ENCODE measurements around the gene SPAG16.
"Not testable (repeated sequence)": the region's sequence is repeated elsewhere in the genome, so short reads cannot be mapped to it uniquely, and the experiment has no call there.

The SPAG16 gene

DNA sequence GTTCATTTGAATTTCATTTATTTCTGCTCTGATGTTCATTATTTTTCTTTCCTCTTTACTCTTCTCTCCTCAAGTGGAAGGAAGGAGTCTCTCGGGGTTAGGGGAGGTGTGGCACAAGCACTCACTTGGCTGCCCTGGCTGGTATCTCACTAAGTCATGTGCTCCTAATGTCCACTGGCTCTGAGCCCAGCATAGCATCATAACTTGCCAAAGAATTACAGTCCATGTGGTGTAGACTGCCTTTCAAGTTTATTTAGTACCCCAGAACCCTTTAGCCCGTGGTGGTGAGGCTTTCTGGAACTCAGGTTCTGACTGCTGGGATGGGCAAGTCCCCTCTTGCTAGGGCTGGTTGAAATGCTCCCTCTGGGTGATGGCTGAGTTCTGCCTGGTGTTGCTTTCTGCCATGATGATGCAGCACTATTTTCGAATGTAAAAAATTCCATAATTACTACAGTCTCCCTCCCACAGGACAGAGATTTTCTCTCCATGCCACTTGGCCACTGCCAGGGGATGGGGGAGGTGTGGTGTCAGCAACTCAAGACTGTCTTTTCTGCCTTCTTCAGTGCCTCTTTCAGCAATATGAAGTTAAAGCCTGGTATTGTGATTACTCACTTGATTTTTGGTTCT is 22.2 kb downstream of the SPAG16 start:
- TF ChIP-seq EZH2 (IDR thresholded peaks at IDR 0.05) (no peak), POLR2AphosphoS5 (IDR thresholded peaks at IDR 0.05; ENCODE audit: borderline replicate concordance, low read depth, low read length) (no peak), FOXP2 (optimal IDR thresholded peaks at IDR 0.05; ENCODE audit: control extremely low read depth, extremely low read length, insufficient read depth) (no peak)
- Histone ChIP-seq H3K36me3 (ENCODE audit: insufficient read depth, low read length) (no peaks in the 10 kb centered on the region), H3K9me3 (ENCODE audit: low read depth, low read length) (peaks cover 6% of the 10 kb centered on the region; the same call in 1 of the 2 replicates), H3K9ac (ENCODE audit: insufficient read length) (no peak overlapping the region), H3K4me3 (no peak overlapping the region), H3K27ac (no peak overlapping the region)
- DNase-seq (ENCODE audit: low read depth, low spot score) = no peak

DNA sequence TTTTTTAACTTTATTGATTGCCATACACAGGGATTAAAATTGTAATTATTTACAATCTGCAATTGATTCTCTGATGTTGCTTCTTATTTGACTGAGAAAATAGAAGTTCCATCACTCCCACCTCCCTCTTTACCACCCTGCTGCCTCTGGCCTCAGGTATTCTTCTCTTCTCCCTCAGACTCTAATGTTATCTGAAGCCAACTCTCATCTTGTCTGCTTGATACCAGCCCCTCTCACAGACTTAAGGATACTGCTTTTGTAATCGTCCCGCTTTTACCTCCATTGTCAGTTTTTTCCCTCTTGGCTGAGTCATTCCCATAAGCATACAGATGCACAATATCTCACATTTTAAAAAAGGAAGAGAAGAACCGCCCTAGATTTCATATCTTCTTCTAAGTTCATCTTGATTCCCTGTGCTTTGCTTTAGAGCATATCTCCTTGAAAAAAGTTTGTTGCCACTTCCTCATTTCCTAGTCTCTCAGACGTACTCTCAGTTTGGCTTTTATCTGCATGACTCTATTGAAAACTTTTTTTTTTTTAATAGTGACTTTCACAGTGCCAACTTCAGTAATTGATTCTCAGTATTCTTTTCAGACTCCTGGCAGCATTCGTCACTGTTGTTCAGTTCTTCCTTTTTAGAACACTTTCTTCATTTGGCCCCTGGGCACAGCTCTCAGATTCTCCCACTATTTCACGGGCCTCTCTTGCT is 31.1 kb downstream of the SPAG16 start:
- H3K36me3 ChIP-seq (ENCODE audit: insufficient read depth, low read length) = no peaks in the 10 kb centered on the region
- peak overlapping the region; percentile 4 for H3K4me3 ChIP-seq
- DNase-seq (ENCODE audit: low read depth, low spot score) = no peak
- H3K9ac ChIP-seq (ENCODE audit: insufficient read length) = no peak overlapping the region
- H3K27ac ChIP-seq = peak overlapping the region; percentile 55; the same call in 1 of the 2 replicates
- TF ChIP-seq FOXP2 (optimal IDR thresholded peaks at IDR 0.05; ENCODE audit: control extremely low read depth, extremely low read length, insufficient read depth) = no peak
- TF ChIP-seq EZH2 (IDR thresholded peaks at IDR 0.05) = no peak
- TF ChIP-seq POLR2AphosphoS5 (IDR thresholded peaks at IDR 0.05; ENCODE audit: borderline replicate concordance, low read depth, low read length) = no peak
- no peaks in the 10 kb centered on the region for H3K9me3 ChIP-seq (ENCODE audit: low read depth, low read length)

DNA sequence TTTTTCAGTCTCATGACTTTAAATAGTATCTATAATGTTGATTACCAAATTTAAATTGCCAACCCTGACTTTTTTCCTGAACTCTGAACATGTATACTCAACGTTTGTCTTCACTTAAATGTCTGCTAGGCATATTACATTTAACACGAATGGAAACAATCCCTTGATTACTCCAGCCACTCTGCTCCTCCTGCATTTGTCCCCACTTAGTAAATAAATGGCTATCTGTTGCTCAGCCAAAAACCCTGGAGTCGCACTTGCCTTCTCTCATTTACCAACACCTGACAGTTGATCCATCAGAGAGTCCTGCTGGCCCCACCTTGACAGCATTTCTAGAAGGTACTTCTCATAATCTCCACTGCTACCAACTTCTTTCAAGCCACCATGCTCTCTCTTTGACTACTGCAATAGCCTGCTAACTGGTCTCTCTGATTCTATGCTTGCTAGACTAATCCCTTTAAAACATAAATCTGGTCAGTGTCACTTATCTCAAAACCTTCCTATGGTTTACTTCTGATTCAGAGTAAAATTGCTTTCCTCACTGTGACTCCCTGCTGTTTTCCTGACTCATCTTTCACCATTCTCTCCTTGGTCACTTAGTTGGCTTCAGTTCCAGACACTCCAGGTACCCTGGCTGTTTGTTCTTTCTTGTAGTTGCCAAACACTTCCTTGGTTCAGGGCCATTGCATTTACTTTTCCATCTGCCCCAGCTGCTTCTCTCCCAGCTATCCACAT is 31.9 kb downstream of the SPAG16 start:
- H3K27ac ChIP-seq = no peak overlapping the region
- DNase-seq (ENCODE audit: low read depth, low spot score) = no peak
- peak overlapping the region; percentile 4 for H3K4me3 ChIP-seq

DNA sequence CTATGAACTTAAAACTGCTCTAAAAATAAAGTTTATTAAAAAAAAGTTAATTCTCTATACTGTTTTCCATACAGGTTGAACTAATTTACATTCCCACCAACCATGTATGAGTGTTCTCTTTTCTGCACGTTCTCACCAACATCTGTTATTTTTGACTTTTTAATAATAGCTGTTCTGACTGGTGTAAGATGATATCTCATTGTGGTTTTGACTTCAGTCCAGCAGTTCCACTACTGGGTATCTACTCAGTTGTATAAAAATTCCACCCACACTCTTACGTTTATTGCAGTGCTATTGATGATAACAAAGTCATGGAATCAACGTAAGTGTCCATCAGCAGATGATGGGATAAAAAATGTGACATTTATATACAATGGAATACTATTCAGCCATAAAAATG is 33.7 kb downstream of the SPAG16 start:
- DNase-seq (ENCODE audit: low read depth, low spot score) = no peak
- Histone ChIP-seq H3K36me3 (ENCODE audit: insufficient read depth, low read length) (no peaks in the 10 kb centered on the region), H3K9me3 (ENCODE audit: low read depth, low read length) (no peaks in the 10 kb centered on the region), H3K4me3 (no peak overlapping the region), H3K27ac (no peak overlapping the region), H3K9ac (ENCODE audit: insufficient read length) (no peak overlapping the region)
- TF ChIP-seq POLR2AphosphoS5 (IDR thresholded peaks at IDR 0.05; ENCODE audit: borderline replicate concordance, low read depth, low read length) = no peak
- no peak for TF ChIP-seq EZH2 (IDR thresholded peaks at IDR 0.05)
- TF ChIP-seq FOXP2 (optimal IDR thresholded peaks at IDR 0.05; ENCODE audit: control extremely low read depth, extremely low read length, insufficient read depth) = no peak

More for the DNA sequence above, 31.9 kb downstream of the SPAG16 start:
- Histone ChIP-seq H3K36me3 (ENCODE audit: insufficient read depth, low read length) (no peaks in the 10 kb centered on the region), H3K9me3 (ENCODE audit: low read depth, low read length) (no peaks in the 10 kb centered on the region), H3K9ac (ENCODE audit: insufficient read length) (no peak overlapping the region)
- TF ChIP-seq POLR2AphosphoS5 (IDR thresholded peaks at IDR 0.05; ENCODE audit: borderline replicate concordance, low read depth, low read length) = no peak
- TF ChIP-seq FOXP2 (optimal IDR thresholded peaks at IDR 0.05; ENCODE audit: control extremely low read depth, extremely low read length, insufficient read depth) = no peak
- no peak for TF ChIP-seq EZH2 (IDR thresholded peaks at IDR 0.05)

DNA sequence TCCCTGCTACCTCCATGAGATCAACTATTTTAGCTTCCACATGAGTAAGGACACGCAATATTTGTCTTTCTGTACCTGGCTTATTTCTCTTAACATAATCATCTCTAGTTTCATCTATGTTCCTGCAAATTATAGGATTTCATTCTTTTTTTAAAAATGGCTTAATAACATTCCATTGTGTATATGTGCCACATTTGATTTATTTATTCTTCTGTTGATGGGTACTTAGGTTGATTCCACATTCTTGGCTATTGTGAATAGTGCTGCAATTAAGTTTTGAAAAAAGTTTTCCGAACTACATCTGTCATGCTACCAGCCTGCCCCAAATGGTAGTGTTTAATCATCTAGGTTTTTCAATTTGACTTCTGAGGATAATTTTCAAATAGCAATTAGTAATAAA is 36.3 kb downstream of the SPAG16 start:
- Histone ChIP-seq H3K27ac (no peak overlapping the region), H3K36me3 (ENCODE audit: insufficient read depth, low read length) (no peaks in the 10 kb centered on the region), H3K9ac (ENCODE audit: insufficient read length) (no peak overlapping the region), H3K9me3 (ENCODE audit: low read depth, low read length) (no peaks in the 10 kb centered on the region), H3K4me3 (no peak overlapping the region)
- TF ChIP-seq EZH2 (IDR thresholded peaks at IDR 0.05) = no peak
- TF ChIP-seq POLR2AphosphoS5 (IDR thresholded peaks at IDR 0.05; ENCODE audit: borderline replicate concordance, low read depth, low read length) = no peak
- no peak for TF ChIP-seq FOXP2 (optimal IDR thresholded peaks at IDR 0.05; ENCODE audit: control extremely low read depth, extremely low read length, insufficient read depth)
- DNase-seq (ENCODE audit: low read depth, low spot score) = no peak

DNA sequence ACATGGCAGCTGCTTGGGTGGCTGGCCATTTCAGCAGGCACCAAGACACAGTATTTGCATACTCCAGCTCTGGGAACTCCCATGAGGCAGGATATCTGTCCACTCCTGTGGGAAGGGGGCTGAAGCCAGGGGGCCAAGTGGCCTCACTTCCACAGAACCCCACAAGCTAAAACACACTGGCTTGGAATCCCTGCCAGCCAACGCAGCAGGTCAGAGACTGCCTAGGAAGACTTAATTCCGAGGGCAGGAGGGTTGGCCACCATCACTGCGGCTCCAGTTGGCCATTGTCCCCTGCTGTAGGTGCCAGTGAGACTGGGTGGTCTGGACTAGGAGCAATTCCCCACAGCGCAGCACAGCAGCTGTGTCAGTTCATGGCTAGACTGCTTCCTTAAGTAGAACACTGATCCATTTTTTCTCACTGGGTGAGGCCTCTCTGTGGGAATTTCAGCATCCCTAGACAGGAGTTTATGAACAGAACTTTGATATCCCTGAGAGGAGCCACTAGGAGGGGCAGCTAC is 52.0 kb downstream of the SPAG16 start:
- TF ChIP-seq EZH2 (IDR thresholded peaks at IDR 0.05) (no peak), FOXP2 (optimal IDR thresholded peaks at IDR 0.05; ENCODE audit: control extremely low read depth, extremely low read length, insufficient read depth) (no peak), POLR2AphosphoS5 (IDR thresholded peaks at IDR 0.05; ENCODE audit: borderline replicate concordance, low read depth, low read length) (no peak)
- no peak for DNase-seq (ENCODE audit: low read depth, low spot score)
- Histone ChIP-seq H3K36me3 (ENCODE audit: insufficient read depth, low read length) (no peaks in the 10 kb centered on the region), H3K9ac (ENCODE audit: insufficient read length) (no peak overlapping the region), H3K27ac (no peak overlapping the region), H3K4me3 (no peak overlapping the region), H3K9me3 (ENCODE audit: low read depth, low read length) (no peaks in the 10 kb centered on the region)

DNA sequence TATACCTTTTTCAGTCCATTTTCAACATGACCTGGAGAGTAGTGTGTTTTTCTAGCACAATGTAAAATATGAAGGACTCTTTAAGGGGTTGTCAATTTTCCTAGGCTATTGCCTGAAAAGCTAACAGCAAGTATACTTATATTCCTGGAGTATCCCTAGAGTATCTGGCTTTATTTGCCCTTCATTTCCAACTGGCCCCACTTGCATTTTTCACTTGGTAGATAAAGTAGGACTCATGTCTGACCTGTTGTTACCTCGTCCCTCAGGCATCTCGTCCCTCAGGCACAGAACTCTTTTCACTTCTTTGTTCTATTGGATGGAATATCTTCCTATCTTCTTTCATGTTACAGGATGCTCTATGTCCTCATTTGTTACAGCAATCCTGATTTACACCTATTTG is 69.2 kb downstream of the SPAG16 start:
- no peak overlapping the region for H3K9ac ChIP-seq (ENCODE audit: insufficient read length)
- no peaks in the 10 kb centered on the region for H3K9me3 ChIP-seq (ENCODE audit: low read depth, low read length)
- no peak overlapping the region for H3K4me3 ChIP-seq
- H3K27ac ChIP-seq = no peak overlapping the region
- H3K36me3 ChIP-seq (ENCODE audit: insufficient read depth, low read length) = no peaks in the 10 kb centered on the region
- DNase-seq (ENCODE audit: low read depth, low spot score) = no peak
- TF ChIP-seq POLR2AphosphoS5 (IDR thresholded peaks at IDR 0.05; ENCODE audit: borderline replicate concordance, low read depth, low read length) = no peak
- no peak for TF ChIP-seq FOXP2 (optimal IDR thresholded peaks at IDR 0.05; ENCODE audit: control extremely low read depth, extremely low read length, insufficient read depth)
- TF ChIP-seq EZH2 (IDR thresholded peaks at IDR 0.05) = no peak

DNA sequence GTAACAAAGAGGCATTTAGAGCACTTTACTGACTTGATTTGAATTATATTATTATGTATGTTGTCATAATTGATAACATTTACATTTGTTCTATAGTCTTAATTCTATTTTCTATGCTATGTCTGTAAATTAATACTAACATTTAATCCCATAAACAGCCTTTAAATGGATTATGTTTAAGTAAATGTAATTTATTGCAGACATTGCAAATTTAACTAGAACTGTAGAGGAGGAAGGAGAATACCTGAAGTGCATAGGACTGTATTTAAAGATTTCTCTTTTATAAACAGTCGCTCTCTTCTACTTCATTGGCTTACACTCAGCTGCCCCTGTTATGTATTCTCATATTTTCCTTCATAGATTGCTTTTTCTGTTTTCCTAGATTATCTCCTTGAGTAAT is 92.4 kb downstream of the SPAG16 start:
- Histone ChIP-seq H3K27ac (no peak overlapping the region), H3K4me3 (no peak overlapping the region), H3K36me3 (ENCODE audit: insufficient read depth, low read length) (no peaks in the 10 kb centered on the region), H3K9me3 (ENCODE audit: low read depth, low read length) (no peaks in the 10 kb centered on the region), H3K9ac (ENCODE audit: insufficient read length) (no peak overlapping the region)
- TF ChIP-seq EZH2 (IDR thresholded peaks at IDR 0.05) = no peak
- TF ChIP-seq POLR2AphosphoS5 (IDR thresholded peaks at IDR 0.05; ENCODE audit: borderline replicate concordance, low read depth, low read length) = no peak
- no peak for TF ChIP-seq FOXP2 (optimal IDR thresholded peaks at IDR 0.05; ENCODE audit: control extremely low read depth, extremely low read length, insufficient read depth)
- no peak for DNase-seq (ENCODE audit: low read depth, low spot score)

DNA sequence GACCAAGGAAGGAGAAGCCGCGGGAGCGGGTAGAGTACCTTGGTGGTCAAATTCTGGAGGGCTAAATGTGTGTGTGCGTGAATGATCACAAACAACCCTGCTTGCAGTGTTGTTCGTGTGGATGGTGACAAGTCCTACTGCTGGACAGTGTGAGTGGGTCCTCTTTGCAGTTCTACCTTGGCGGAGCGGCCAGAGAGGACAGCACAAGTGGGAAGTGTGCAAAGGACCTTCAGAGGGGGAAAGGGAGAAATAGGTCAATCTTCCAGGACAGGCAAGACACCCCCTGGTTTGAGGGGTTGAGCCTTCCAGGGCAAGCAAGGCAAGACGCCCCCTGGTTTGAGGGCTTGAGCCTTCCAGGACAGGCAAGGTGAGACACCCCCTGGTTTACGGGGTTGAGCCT is 122.8 kb downstream of the SPAG16 start:
- not testable (repeated sequence) for H3K4me3 ChIP-seq; H3K36me3 ChIP-seq (ENCODE audit: insufficient read depth, low read length); DNase-seq (ENCODE audit: low read depth, low spot score); H3K9ac ChIP-seq (ENCODE audit: insufficient read length); H3K27ac ChIP-seq; H3K9me3 ChIP-seq (ENCODE audit: low read depth, low read length)

DNA sequence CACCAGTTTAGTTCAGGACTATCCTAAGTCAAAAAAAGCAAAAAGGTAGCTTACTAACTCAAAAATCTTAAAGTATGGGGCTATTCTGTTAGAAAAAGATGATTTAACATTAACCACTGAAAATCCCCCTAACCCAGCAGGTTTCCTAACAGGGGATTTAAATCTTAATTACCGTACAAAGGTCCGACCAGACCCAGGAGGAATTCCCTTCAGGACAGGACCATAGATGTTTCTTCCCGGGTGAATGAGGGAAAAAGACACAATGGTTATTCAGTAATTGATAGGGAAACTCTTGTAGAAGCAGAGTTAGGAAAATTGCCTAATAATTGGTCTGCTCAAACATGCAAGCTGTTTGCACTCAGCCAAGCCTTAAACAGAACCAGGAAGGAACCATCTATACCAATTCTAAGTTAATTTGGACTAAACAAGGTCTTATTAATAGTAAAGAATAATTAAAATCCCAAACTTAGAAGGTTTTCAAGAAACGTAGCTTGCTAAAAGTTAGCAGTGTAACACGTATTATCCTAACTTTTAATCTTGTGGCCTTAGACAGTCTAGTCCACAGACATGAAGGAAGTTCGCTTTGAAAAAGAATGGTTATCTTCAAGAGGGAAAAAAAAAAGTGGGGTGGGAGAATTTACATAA is 124.3 kb downstream of the SPAG16 start:
- H3K4me3 ChIP-seq; H3K27ac ChIP-seq; H3K9me3 ChIP-seq (ENCODE audit: low read depth, low read length); H3K9ac ChIP-seq (ENCODE audit: insufficient read length); H3K36me3 ChIP-seq (ENCODE audit: insufficient read depth, low read length); DNase-seq (ENCODE audit: low read depth, low spot score): not testable (repeated sequence)

DNA sequence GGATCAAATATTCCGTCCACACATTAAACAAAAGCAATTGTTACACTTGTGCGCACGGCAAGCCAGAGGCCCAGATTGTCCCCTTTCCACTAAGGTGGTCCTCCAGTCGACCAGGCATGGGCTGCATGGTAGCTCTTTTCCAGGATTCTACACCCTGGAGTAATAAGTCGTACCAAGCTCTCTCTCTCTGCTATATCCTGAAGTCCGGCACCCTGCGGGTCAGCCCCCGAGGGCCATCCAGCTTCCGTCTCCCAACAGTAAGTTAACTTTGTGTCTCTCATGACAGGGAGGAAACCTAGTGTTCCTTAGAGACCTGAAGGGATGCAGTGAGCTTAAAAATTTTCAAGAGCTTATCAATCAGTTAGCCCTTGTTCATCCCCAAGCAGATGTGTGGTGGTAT is 126.4 kb downstream of the SPAG16 start:
- not testable (repeated sequence) for H3K9me3 ChIP-seq (ENCODE audit: low read depth, low read length); H3K36me3 ChIP-seq (ENCODE audit: insufficient read depth, low read length); H3K4me3 ChIP-seq; H3K27ac ChIP-seq; DNase-seq (ENCODE audit: low read depth, low spot score); H3K9ac ChIP-seq (ENCODE audit: insufficient read length)
